Measurements from ENCODE around the gene IFI16.
"Not testable (repeated sequence)": the region's sequence is repeated elsewhere in the genome, so short reads cannot be mapped to it uniquely, and the experiment has no call there.

IFI16 gene

GRCh38 chr1:159090286-159091179 is 80.8 kb downstream of the IFI16 start:
- DNase-seq (ENCODE audit: low read depth), result peak; percentile 54
- no peak for TF ChIP-seq CTCF (conservative IDR thresholded peaks at IDR 0.05; ENCODE audit: low read depth, low read length)

GRCh38 chr1:159091180-159091560 is 81.5 kb downstream of the IFI16 start:
- no peak for TF ChIP-seq CTCF (conservative IDR thresholded peaks at IDR 0.05; ENCODE audit: low read depth, low read length)
- peak; percentile 8 for DNase-seq (ENCODE audit: low read depth)
- H3K4me3 ChIP-seq (ENCODE audit: low read depth, low read length), result no peak overlapping the region

More at GRCh38 chr1:159090286-159091179, 80.8 kb downstream of the IFI16 start:
- no peak overlapping the region for H3K4me3 ChIP-seq (ENCODE audit: low read depth, low read length)

- H3K4me3 ChIP-seq (ENCODE audit: low read depth, low read length), result no peak overlapping the region
- no peak for TF ChIP-seq CTCF (conservative IDR thresholded peaks at IDR 0.05; ENCODE audit: low read depth, low read length)
- peak; percentile 51 for DNase-seq (ENCODE audit: low read depth)
These were observed 81.9 kb downstream of the IFI16 start for GRCh38 chr1:159091607-159092031.

GRCh38 chr1:159092036-159092760 is 82.5 kb downstream of the IFI16 start:
- no peak overlapping the region for H3K4me3 ChIP-seq (ENCODE audit: low read depth, low read length)
- TF ChIP-seq CTCF (conservative IDR thresholded peaks at IDR 0.05; ENCODE audit: low read depth, low read length), result no peak
- DNase-seq (ENCODE audit: low read depth), result peak; percentile 78

- TF ChIP-seq CTCF (conservative IDR thresholded peaks at IDR 0.05; ENCODE audit: low read depth, low read length), result no peak
- no peak overlapping the region for H3K4me3 ChIP-seq (ENCODE audit: low read depth, low read length)
- no peak for DNase-seq (ENCODE audit: low read depth)
These were observed 88.9 kb downstream of the IFI16 start for GRCh38 chr1:159098596-159098995.

- TF ChIP-seq CTCF (conservative IDR thresholded peaks at IDR 0.05; ENCODE audit: low read depth, low read length), result no peak
- no peak overlapping the region for H3K4me3 ChIP-seq (ENCODE audit: low read depth, low read length)
- no peak for DNase-seq (ENCODE audit: low read depth)
These were observed 90.9 kb downstream of the IFI16 start for GRCh38 chr1:159100589-159100988.

GRCh38 chr1:159103021-159103420 is 93.3 kb downstream of the IFI16 start:
- DNase-seq (ENCODE audit: low read depth); H3K4me3 ChIP-seq (ENCODE audit: low read depth, low read length): not testable (repeated sequence)

All from choroid plexus epithelial cell (primary cell).